Neutrophil (primary cell): ENCODE data around the gene PRICKLE3.

Experiments used
- H3K27ac ChIP-seq: fragments of 200-600 bp; sonication (generic); 2 replicates; pipeline ENCODE4 v1.5.1; 2016; ENCODE audit warnings: mild to moderate bottlenecking, moderate library complexity
- H3K27me3 ChIP-seq: fragments of 200-600 bp; sonication (generic); 2 replicates; pipeline ENCODE4 v1.6.0; 2016; ENCODE audit warnings: mild to moderate bottlenecking
- H3K36me3 ChIP-seq: fragments of 200-600 bp; sonication (generic); 2 replicates; pipeline ENCODE4 v1.5.1; 2017
- H3K4me1 ChIP-seq, 2 experiments: fragments of 200-600 bp in 1 of 2; sonication (generic) in 1 of 2; 1 replicate in 1 of 2; 2 replicates in 1 of 2; pipeline versions ENCODE4 v1.5.1 to v1.6.1; 2013 to 2016; ENCODE audit warnings: low read depth in 1 of 2, low read length in 1 of 2, mild to moderate bottlenecking in 1 of 2, moderate library complexity in 1 of 2; ENCODE audit not compliant: control insufficient read depth in 1 of 2, insufficient read depth in 1 of 2
- H3K4me3 ChIP-seq, 2 experiments: fragments of 200-600 bp in 1 of 2; sonication (generic) in 1 of 2; 1 replicate in 1 of 2; 2 replicates in 1 of 2; pipeline ENCODE4 v1.5.1; 2013 to 2016; ENCODE audit warnings: low read depth in 1 of 2, low read length in 1 of 2, mild to moderate bottlenecking in 1 of 2, moderate library complexity in 1 of 2
- H3K9me3 ChIP-seq: fragments of 200-600 bp; sonication (generic); 2 replicates; pipeline ENCODE4 v1.5.1; 2016
- TF ChIP-seq, protein P1 (sequence below): fragments of 200-600 bp; sonication (generic); IDR thresholded peaks from 2 replicates; pipeline ENCODE4 v1.5.1; 2016; ENCODE audit warnings: antibody characterized with exemption

PRICKLE3 gene

DNA sequence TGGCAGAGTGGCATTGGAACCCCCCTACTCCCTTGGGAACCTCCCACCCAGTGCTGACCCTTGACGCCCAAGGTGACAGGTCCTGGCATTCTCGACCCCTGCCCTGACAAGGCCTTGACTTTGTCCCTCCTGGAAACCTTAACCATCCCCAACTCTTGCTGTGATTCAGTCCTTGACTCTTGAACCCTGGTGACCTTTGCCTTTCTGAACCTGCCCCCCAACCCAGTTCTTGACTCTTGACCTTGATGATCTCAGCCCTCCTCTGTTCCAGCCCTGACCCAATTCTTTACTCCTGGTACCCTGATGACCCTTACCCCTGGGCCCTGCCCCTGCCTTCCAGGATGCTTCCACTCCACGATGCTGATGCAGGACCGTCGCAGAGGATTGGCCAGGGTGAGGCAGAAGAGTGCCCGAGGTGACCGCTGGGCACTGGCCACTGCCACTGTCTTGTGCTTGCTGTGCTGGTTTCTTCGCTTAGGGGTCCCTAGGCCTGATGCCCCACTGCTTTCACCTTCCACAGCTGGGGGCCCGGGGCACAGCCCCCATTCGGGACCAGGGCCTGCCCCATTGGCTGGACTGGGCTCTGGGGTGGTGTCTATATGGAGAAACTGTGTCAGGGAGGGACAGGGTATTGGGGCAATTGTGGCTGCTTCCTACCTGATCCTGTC lies 45.3 kb upstream of the PRICKLE3 start:
- Histone ChIP-seq H3K4me1 (peaks cover 17 to 23% of the 10 kb centered on the region in 2 experiments), H3K27ac (peak overlapping the region; percentile 60), H3K4me3 (peak overlapping the region; percentile 60 to 61), H3K27me3 (no peaks in the 10 kb centered on the region), H3K36me3 (no peaks in the 10 kb centered on the region), H3K9me3 (no peaks in the 10 kb centered on the region)
- TF ChIP-seq, protein P1, sequence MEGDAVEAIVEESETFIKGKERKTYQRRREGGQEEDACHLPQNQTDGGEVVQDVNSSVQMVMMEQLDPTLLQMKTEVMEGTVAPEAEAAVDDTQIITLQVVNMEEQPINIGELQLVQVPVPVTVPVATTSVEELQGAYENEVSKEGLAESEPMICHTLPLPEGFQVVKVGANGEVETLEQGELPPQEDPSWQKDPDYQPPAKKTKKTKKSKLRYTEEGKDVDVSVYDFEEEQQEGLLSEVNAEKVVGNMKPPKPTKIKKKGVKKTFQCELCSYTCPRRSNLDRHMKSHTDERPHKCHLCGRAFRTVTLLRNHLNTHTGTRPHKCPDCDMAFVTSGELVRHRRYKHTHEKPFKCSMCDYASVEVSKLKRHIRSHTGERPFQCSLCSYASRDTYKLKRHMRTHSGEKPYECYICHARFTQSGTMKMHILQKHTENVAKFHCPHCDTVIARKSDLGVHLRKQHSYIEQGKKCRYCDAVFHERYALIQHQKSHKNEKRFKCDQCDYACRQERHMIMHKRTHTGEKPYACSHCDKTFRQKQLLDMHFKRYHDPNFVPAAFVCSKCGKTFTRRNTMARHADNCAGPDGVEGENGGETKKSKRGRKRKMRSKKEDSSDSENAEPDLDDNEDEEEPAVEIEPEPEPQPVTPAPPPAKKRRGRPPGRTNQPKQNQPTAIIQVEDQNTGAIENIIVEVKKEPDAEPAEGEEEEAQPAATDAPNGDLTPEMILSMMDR = no peak

DNA sequence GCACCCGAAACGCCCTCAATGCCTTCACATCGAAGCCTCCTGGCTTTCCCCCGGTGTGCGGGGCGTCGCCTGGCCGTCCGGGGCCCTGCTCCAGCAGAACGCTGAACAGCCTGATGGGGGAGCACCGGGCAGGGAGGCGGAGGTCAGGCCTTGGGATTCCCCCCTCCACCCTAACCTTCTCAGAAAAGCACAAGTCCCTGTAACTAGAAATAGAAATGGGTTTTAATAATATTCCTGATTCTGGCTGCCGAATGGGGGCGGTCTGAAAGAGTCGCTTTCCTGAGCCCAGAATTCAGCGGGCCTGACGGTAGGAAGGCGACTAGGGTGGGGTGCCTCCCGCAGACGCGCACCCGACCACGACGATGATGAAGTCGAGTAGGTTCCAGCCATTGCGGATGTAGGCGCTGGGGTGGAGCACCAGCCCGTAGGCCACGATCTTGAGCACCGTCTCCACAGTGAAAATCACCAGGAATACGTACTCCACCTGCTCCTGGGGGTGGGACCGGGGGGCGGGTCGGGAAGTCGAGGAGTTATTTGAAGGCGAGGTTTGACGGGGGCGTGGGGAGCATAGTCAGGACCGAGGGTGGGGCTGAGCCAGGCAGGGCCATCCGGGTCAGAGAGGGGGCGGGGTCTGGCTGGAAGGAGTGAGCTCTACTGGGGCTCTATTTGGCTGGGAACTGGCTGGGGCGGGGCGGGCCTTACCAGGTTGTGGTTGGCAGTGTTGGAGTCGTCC lies 44.5 kb upstream of the PRICKLE3 start:
- H3K27me3 ChIP-seq = no peaks in the 10 kb centered on the region
- H3K4me3 ChIP-seq = peak overlapping the region; percentile 60 to 61
- no peaks in the 10 kb centered on the region for H3K9me3 ChIP-seq
- peaks cover 9 to 15% of the 10 kb centered on the region in 2 experiments for H3K4me1 ChIP-seq
- TF ChIP-seq, protein P1 = no peak
- H3K36me3 ChIP-seq = no peaks in the 10 kb centered on the region
- H3K27ac ChIP-seq = peak overlapping the region; percentile 60

DNA sequence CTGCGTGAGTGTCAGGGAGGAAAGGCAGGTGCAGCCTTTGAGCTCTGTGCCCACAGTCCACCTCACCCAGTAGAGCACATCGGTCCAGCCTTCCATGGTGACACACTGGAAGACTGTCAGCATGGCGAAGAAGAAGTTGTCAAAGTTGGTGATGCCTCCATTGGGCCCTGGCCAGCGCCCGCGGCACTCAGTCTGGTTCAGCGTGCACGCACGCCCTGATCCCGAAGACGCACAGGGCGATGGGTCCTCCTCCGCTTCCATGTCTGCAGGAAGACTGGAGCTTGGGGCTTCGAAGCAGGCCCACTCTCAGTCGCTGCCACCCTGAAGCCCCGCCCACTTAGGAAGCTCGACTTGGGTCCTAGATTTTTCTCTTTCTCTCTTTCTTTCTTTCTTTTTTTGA lies 42.0 kb upstream of the PRICKLE3 start:
- no peaks in the 10 kb centered on the region for H3K27me3 ChIP-seq
- H3K9me3 ChIP-seq = no peaks in the 10 kb centered on the region
- TF ChIP-seq, protein P1 = no peak
- H3K4me1 ChIP-seq = peaks cover 5 to 9% of the 10 kb centered on the region in 2 experiments
- no peak overlapping the region for H3K4me3 ChIP-seq
- H3K36me3 ChIP-seq = no peaks in the 10 kb centered on the region
- H3K27ac ChIP-seq = no peak overlapping the region

DNA sequence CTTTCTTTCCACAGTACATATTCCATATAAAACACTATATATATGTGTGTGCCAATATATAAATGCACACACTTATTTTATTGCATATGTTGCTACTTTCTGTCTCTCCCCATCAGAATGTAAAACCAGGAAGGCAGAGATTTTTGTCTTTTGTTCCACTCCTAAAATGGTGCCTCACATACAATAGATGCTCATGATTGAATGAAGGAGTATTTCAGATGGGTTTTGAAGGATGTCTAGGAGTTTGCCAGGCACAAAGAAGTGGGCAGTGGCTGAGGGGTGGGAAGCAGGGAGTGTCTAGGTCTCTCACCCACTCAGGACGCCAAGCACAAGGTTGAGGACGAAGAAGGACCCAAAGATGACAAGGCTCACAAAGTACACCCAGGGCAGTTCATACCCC lies 41.6 kb upstream of the PRICKLE3 start:
- Histone ChIP-seq H3K36me3 (no peaks in the 10 kb centered on the region), H3K27me3 (no peaks in the 10 kb centered on the region), H3K27ac (no peak overlapping the region), H3K9me3 (no peaks in the 10 kb centered on the region), H3K4me3 (no peak overlapping the region), H3K4me1 (peaks cover 5 to 9% of the 10 kb centered on the region in 2 experiments)
- TF ChIP-seq, protein P1 = no peak

DNA sequence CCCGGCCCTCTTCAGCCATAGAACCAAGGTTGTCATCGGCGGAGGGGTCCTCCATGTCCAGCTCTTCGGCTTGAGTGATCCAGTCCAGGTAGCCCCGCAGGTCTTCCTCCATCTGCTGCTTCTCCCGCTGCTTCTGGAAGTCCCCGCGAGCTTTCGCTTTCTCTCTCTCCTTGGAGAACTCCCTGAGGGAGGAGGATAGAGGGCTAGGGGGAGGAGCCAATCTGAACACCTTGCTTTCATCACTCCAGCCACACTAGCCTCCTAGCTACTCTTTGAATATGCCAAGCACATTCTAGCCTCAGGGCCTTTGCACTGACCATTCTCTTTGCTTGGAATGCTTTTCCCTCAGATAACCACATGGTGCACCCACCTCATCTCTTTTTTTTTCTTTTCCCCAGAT lies 40.8 kb upstream of the PRICKLE3 start:
- Histone ChIP-seq H3K9me3 (no peaks in the 10 kb centered on the region), H3K27me3 (no peaks in the 10 kb centered on the region), H3K4me1 (peaks cover 5 to 9% of the 10 kb centered on the region in 2 experiments), H3K36me3 (no peaks in the 10 kb centered on the region), H3K27ac (no peak overlapping the region), H3K4me3 (no peak overlapping the region)
- TF ChIP-seq, protein P1 = no peak
